H9 (cell line): ENCODE measurements around the gene PPP1R18. TPM values are rescaled to one million over a fixed set of nuclear protein-coding genes. Genes with fewer than 3 reads are reported as not detected.

Source experiments
- DNase-seq: peaks from one replicate; pipeline ENCODE4 v3.0.0-alpha.2; 2017
- H2AFZ ChIP-seq: one replicate; pipeline ENCODE4 v1.6.1; 2013; ENCODE audit warnings: mild to moderate bottlenecking, low read length, control low read depth, moderate library complexity
- H2AK5ac ChIP-seq: 2 replicates; pipeline ENCODE4 v1.6.1; 2013; ENCODE audit warnings: low read length, control low read depth, mixed read lengths; ENCODE audit not compliant: insufficient read length
- H2BK120ac ChIP-seq: one replicate; pipeline ENCODE4 v1.6.1; 2013; ENCODE audit warnings: low read depth, mild to moderate bottlenecking, low read length, control low read depth, inconsistent platforms; ENCODE audit not compliant: poor library complexity, severe bottlenecking
- H2BK12ac ChIP-seq: 2 replicates; pipeline ENCODE4 v1.6.1; 2013; ENCODE audit warnings: low read length, control low read depth, mixed read lengths, low read depth; ENCODE audit not compliant: insufficient read length
- H2BK15ac ChIP-seq: 2 replicates; pipeline ENCODE4 v1.6.1; 2013; ENCODE audit warnings: low read depth, low read length, control low read depth
- H2BK20ac ChIP-seq: one replicate; pipeline ENCODE4 v1.6.1; 2013; ENCODE audit warnings: low read depth, mild to moderate bottlenecking, low read length, control low read depth, inconsistent platforms; ENCODE audit not compliant: poor library complexity, severe bottlenecking
- H2BK5ac ChIP-seq: 2 replicates; pipeline ENCODE4 v1.6.1; 2013; ENCODE audit warnings: low read length, control low read depth, mixed read lengths; ENCODE audit not compliant: insufficient read length
- H3K14ac ChIP-seq: 2 replicates; pipeline ENCODE4 v1.6.1; 2013; ENCODE audit warnings: low read length, control low read depth; ENCODE audit not compliant: insufficient read depth
- H3K18ac ChIP-seq: 2 replicates; pipeline ENCODE4 v1.6.1; 2013; ENCODE audit warnings: low read depth, mild to moderate bottlenecking, mixed read lengths, low read length, control low read depth; ENCODE audit not compliant: insufficient read length
- H3K23ac ChIP-seq: 2 replicates; pipeline ENCODE4 v1.6.1; 2013; ENCODE audit warnings: low read length, control low read depth, mixed read lengths, low read depth; ENCODE audit not compliant: insufficient read length
- H3K23me2 ChIP-seq: 2 replicates; pipeline ENCODE4 v1.6.1; 2013; ENCODE audit warnings: low read depth, mild to moderate bottlenecking, mixed read lengths, low read length, control low read depth; ENCODE audit not compliant: insufficient read length, poor library complexity, severe bottlenecking
- H3K27ac ChIP-seq: 2 replicates; pipeline ENCODE4 v1.5.1; 2013; ENCODE audit warnings: low read length, control low read depth, mixed read lengths, low read depth; ENCODE audit not compliant: insufficient read length
- H3K27me3 ChIP-seq: 2 replicates; pipeline ENCODE4 v1.6.1; 2013; ENCODE audit warnings: low read length, control low read depth, inconsistent platforms; ENCODE audit not compliant: insufficient read depth
- H3K4ac ChIP-seq: 2 replicates; pipeline ENCODE4 v1.6.1; 2013; ENCODE audit warnings: low read depth, mild to moderate bottlenecking, control low read depth, inconsistent platforms, low read length, moderate library complexity
- H3K4me1 ChIP-seq: 2 replicates; pipeline ENCODE4 v1.6.1; 2013; ENCODE audit warnings: low read length, control low read depth, inconsistent platforms; ENCODE audit not compliant: insufficient read depth
- H3K4me2 ChIP-seq: 2 replicates; pipeline ENCODE4 v1.6.1; 2013; ENCODE audit warnings: low read length, control low read depth, mixed read lengths; ENCODE audit not compliant: insufficient read length, insufficient read depth
- H3K56ac ChIP-seq: 2 replicates; pipeline ENCODE4 v1.6.1; 2013; ENCODE audit warnings: low read depth, mild to moderate bottlenecking, mixed read lengths, low read length, control low read depth; ENCODE audit not compliant: insufficient read length
- H3K79me1 ChIP-seq: 2 replicates; pipeline ENCODE4 v1.6.1; 2013; ENCODE audit warnings: low read depth, mild to moderate bottlenecking, moderate library complexity, low read length, control low read depth, inconsistent platforms; ENCODE audit not compliant: insufficient read depth, poor library complexity, severe bottlenecking
- H3K79me2 ChIP-seq: 2 replicates; pipeline ENCODE4 v1.6.1; 2013; ENCODE audit warnings: low read length, control low read depth, inconsistent platforms; ENCODE audit not compliant: insufficient read depth
- H3K9ac ChIP-seq: 2 replicates; pipeline ENCODE4 v1.6.1; 2013; ENCODE audit warnings: low read length, control low read depth, mixed read lengths; ENCODE audit not compliant: insufficient read length; ENCODE audit errors: extremely low read depth
- H3K9me3 ChIP-seq: one replicate; pipeline ENCODE4 v1.6.1; 2013; ENCODE audit warnings: low read depth, low read length, inconsistent platforms; ENCODE audit not compliant: control insufficient read depth
- H3T11ph ChIP-seq: one replicate; pipeline ENCODE4 v1.6.1; 2013; ENCODE audit warnings: mild to moderate bottlenecking, low read length, control low read depth, inconsistent platforms
- H4K20me1 ChIP-seq: one replicate; pipeline ENCODE4 v1.6.1; 2013; ENCODE audit not compliant: control insufficient read depth, insufficient read length, insufficient read depth
- H4K5ac ChIP-seq: 2 replicates; pipeline ENCODE4 v1.6.1; 2013; ENCODE audit warnings: low read depth, mild to moderate bottlenecking, mixed read lengths, low read length, control low read depth; ENCODE audit not compliant: insufficient read length
- H4K8ac ChIP-seq: replicated peaks from 2 replicates; pipeline ENCODE4 v1.6.1; 2013; ENCODE audit warnings: low read length, control low read depth, mixed read lengths, low read depth; ENCODE audit not compliant: insufficient read length
- H4K91ac ChIP-seq: 2 replicates; pipeline ENCODE4 v1.6.1; 2013; ENCODE audit warnings: low read depth, mild to moderate bottlenecking, moderate library complexity, mixed read lengths, low read length, control low read depth; ENCODE audit not compliant: insufficient read length
- H3K27ac Mint-ChIP-seq, 3 experiments: 2 replicates in 2 of 3; 3 replicates in 1 of 3; pipeline ENCODE4 v1.8.0; 2020 to 2021; ENCODE audit warnings: mixed read lengths in 3 of 3, mild to moderate bottlenecking in 1 of 3, moderate library complexity in 1 of 3
- H3K27me3 Mint-ChIP-seq: 2 replicates; pipeline ENCODE4 v1.8.0; 2021; ENCODE audit warnings: low read depth, mild to moderate bottlenecking, moderate library complexity, mixed read lengths
- H3K36me3 Mint-ChIP-seq, 3 experiments: 2 replicates in 2 of 3; 3 replicates in 1 of 3; pipeline ENCODE4 v1.8.0; 2020 to 2021; ENCODE audit warnings: low read depth in 3 of 3, mixed read lengths in 3 of 3; ENCODE audit not compliant: insufficient read depth in 1 of 3
- H3K4me1 Mint-ChIP-seq, 2 experiments: 2 replicates each; pipeline ENCODE4 v1.8.0; 2020; ENCODE audit warnings: mixed read lengths in 2 of 2
- H3K4me3 Mint-ChIP-seq, 2 experiments: 2 replicates in 1 of 2; 3 replicates in 1 of 2; pipeline ENCODE4 v1.8.0; 2020 to 2021; ENCODE audit warnings: mild to moderate bottlenecking in 2 of 2, mixed read lengths in 2 of 2, moderate library complexity in 1 of 2
- H3K9me3 Mint-ChIP-seq, 2 experiments: 2 replicates in 1 of 2; 3 replicates in 1 of 2; pipeline ENCODE4 v1.8.0; 2020; ENCODE audit warnings: mild to moderate bottlenecking in 2 of 2, mixed read lengths in 2 of 2, moderate library complexity in 1 of 2
- CTCF ChIP-seq: fragments of 200-600 bp; sonication (generic); conservative IDR thresholded peaks from 3 replicates; pipeline ENCODE4 v1.8.0; 2021; ENCODE audit warnings: antibody characterized with exemption, mild to moderate bottlenecking
- WGBS: extraction: QIAGEN DNeasy Blood & Tissue Kit; methylation state at CpG from one replicate; pipeline ENCODE4 v1.1.7; 2013; ENCODE audit warnings: missing lambda C conversion rate, low lambda C conversion rate, mixed read lengths; ENCODE audit not compliant: insufficient read length; ENCODE audit errors: extremely low coverage; 5-methylcytosine and 5-hydroxymethylcytosine counted together
- total RNA-seq: library from RNA; stranded (reverse); gene quantifications from 2 replicates; pipeline ENCODE4 v1.2.1, GENCODE V29; 2021

PPP1R18 gene
- total RNA-seq, 1 experiment from 2014 or later, result 28.0 TPM

GRCh38 chr6:30721198-30722024 is 35.0 kb upstream of the PPP1R18 start:
- no peak overlapping the region for H2BK5ac ChIP-seq
- H4K20me1 ChIP-seq, result no peaks in the 10 kb centered on the region
- H2BK12ac ChIP-seq, result no peak overlapping the region
- H3K23me2 ChIP-seq, result peaks cover 15% of the 10 kb centered on the region
- peak; percentile 52 for TF ChIP-seq CTCF
- peak overlapping the region; percentile 69 for H3K18ac ChIP-seq
- peak overlapping the region; percentile 86 for H3T11ph ChIP-seq
- DNase-seq, result peak; percentile 85
- peaks cover 34 to 50% of the 10 kb centered on the region in 2 experiments for H3K4me1 Mint-ChIP-seq
- no peaks in the 10 kb centered on the region for H3K4me1 ChIP-seq
- H2BK20ac ChIP-seq, result no peak overlapping the region
- peaks cover 6 to 7% of the 10 kb centered on the region in 2 experiments; a peak in 4 of 5 replicates for H3K9me3 Mint-ChIP-seq
- no peak overlapping the region for H3K23ac ChIP-seq
- no peaks in the 10 kb centered on the region for H3K27me3 ChIP-seq
- no peaks in the 10 kb centered on the region for H3K79me1 ChIP-seq
- H3K4me2 ChIP-seq, result peak overlapping the region; percentile 62
- peaks cover 8% of the 10 kb centered on the region; the same call in 1 of the 2 replicates for H3K27me3 Mint-ChIP-seq
- no CpG with 5 or more reads among the region's 71 CpGs for WGBS
- H4K91ac ChIP-seq, result no peak overlapping the region
- peak overlapping the region; percentile 66 for H3K27ac ChIP-seq
- H2BK15ac ChIP-seq, result no peak overlapping the region
- peak overlapping the region; percentile 99 to 100 (median 99) for H3K27ac Mint-ChIP-seq
- no peak overlapping the region for H4K5ac ChIP-seq
- H3K79me2 ChIP-seq, result peaks cover 11% of the 10 kb centered on the region; the same call in 1 of the 2 replicates
- no peak overlapping the region for H4K8ac ChIP-seq
- no peaks in the 10 kb centered on the region for H3K9me3 ChIP-seq
- H2BK120ac ChIP-seq, result no peak overlapping the region
- no peak overlapping the region for H2AK5ac ChIP-seq
- H3K14ac ChIP-seq, result peak overlapping the region; percentile 76; the same call in 1 of the 2 replicates
- H2AFZ ChIP-seq, result no peak overlapping the region
- H3K4me3 Mint-ChIP-seq, result peak overlapping the region; percentile 93 to 98
- H3K36me3 Mint-ChIP-seq, result peaks cover 45 to 58% (median 52%) of the 10 kb centered on the region in 3 experiments
- peak overlapping the region; percentile 99 for H3K9ac ChIP-seq
- H3K4ac ChIP-seq, result peak overlapping the region; percentile 78; the same call in 1 of the 2 replicates
- H3K56ac ChIP-seq, result no peak overlapping the region
